ENCODE results near the gene LYRM4. TPM values are rescaled to one million over a fixed set of nuclear protein-coding genes. Genes with fewer than 3 reads are reported as not detected.

LYRM4 gene
- total RNA-seq, 1 donor: 16.6 TPM

DNA sequence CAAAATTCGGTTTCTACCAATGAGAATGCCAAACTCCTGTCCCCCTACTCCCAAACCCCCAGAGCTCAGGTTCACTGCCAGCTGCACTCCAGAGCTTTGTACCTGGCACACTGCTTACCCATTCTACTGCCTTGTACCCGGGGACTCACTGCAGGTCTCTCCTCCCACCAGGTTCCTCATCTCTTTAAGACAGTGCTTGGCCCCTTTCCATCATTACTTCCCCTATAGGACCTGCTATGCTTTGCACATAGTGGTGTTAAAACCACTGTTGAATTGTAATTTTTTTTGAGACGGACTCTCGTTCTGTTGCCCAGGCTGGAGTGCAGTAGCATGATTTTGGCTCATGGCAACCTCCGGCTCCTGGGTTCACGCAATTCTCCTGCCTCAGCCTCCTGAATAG lies 25.9 kb downstream of the LYRM4 start:
- no peak for DNase-seq (ENCODE audit: insufficient read length, low spot score, missing footprints)
- H3K36me3 ChIP-seq (ENCODE audit: insufficient read depth, low read length): no peaks in the 10 kb centered on the region
- no peaks in the 10 kb centered on the region for H3K9me3 ChIP-seq (ENCODE audit: low read depth, low read length)
- H2AFZ ChIP-seq (ENCODE audit: low read length): no peak overlapping the region
- no peak overlapping the region for H3K4me3 ChIP-seq (ENCODE audit: insufficient read depth, low read length)
- H3K4me2 ChIP-seq (ENCODE audit: insufficient read depth, low read length): no peak overlapping the region
- H4K20me1 ChIP-seq (ENCODE audit: insufficient read depth, low read length): peaks cover 2% of the 10 kb centered on the region
- no peaks in the 10 kb centered on the region for H3K27me3 ChIP-seq (ENCODE audit: insufficient read depth, low read length)
- TF ChIP-seq, protein P1, sequence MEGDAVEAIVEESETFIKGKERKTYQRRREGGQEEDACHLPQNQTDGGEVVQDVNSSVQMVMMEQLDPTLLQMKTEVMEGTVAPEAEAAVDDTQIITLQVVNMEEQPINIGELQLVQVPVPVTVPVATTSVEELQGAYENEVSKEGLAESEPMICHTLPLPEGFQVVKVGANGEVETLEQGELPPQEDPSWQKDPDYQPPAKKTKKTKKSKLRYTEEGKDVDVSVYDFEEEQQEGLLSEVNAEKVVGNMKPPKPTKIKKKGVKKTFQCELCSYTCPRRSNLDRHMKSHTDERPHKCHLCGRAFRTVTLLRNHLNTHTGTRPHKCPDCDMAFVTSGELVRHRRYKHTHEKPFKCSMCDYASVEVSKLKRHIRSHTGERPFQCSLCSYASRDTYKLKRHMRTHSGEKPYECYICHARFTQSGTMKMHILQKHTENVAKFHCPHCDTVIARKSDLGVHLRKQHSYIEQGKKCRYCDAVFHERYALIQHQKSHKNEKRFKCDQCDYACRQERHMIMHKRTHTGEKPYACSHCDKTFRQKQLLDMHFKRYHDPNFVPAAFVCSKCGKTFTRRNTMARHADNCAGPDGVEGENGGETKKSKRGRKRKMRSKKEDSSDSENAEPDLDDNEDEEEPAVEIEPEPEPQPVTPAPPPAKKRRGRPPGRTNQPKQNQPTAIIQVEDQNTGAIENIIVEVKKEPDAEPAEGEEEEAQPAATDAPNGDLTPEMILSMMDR (IDR thresholded peaks at IDR 0.05; ENCODE audit: extremely low read depth, low read depth, low read length): no peak
- peaks cover 14% of the 10 kb centered on the region for H3K4me1 ChIP-seq (ENCODE audit: insufficient read depth, low read length)
- H3K27ac ChIP-seq (ENCODE audit: low read depth, low read length): no peak overlapping the region
- H3K79me2 ChIP-seq (ENCODE audit: insufficient read depth, low read length): no peaks in the 10 kb centered on the region

GRCh38 chr6:5231289-5231688 lies 29.5 kb downstream of the LYRM4 start:
- no peaks in the 10 kb centered on the region for H3K9me3 ChIP-seq (ENCODE audit: low read depth, low read length)
- peaks cover 23% of the 10 kb centered on the region for H3K4me1 ChIP-seq (ENCODE audit: insufficient read depth, low read length)
- H3K36me3 ChIP-seq (ENCODE audit: insufficient read depth, low read length): no peaks in the 10 kb centered on the region
- H3K27me3 ChIP-seq (ENCODE audit: insufficient read depth, low read length): no peaks in the 10 kb centered on the region
- no peak overlapping the region for H2AFZ ChIP-seq (ENCODE audit: low read length)
- H4K20me1 ChIP-seq (ENCODE audit: insufficient read depth, low read length): no peaks in the 10 kb centered on the region
- no peak overlapping the region for H3K4me2 ChIP-seq (ENCODE audit: insufficient read depth, low read length)
- TF ChIP-seq, protein P1 (IDR thresholded peaks at IDR 0.05; ENCODE audit: extremely low read depth, low read depth, low read length): no peak
- no peak for DNase-seq (ENCODE audit: insufficient read length, low spot score, missing footprints)
- no peak overlapping the region for H3K4me3 ChIP-seq (ENCODE audit: insufficient read depth, low read length)
- H3K27ac ChIP-seq (ENCODE audit: low read depth, low read length): peak overlapping the region; percentile 66
- no peaks in the 10 kb centered on the region for H3K79me2 ChIP-seq (ENCODE audit: insufficient read depth, low read length)

- Histone ChIP-seq H3K36me3 (ENCODE audit: insufficient read depth, low read length) (no peaks in the 10 kb centered on the region), H4K20me1 (ENCODE audit: insufficient read depth, low read length) (no peaks in the 10 kb centered on the region), H3K4me1 (ENCODE audit: insufficient read depth, low read length) (peaks cover 23% of the 10 kb centered on the region), H3K27ac (ENCODE audit: low read depth, low read length) (peak overlapping the region; percentile 66), H3K4me3 (ENCODE audit: insufficient read depth, low read length) (no peak overlapping the region), H3K9me3 (ENCODE audit: low read depth, low read length) (no peaks in the 10 kb centered on the region), H3K4me2 (ENCODE audit: insufficient read depth, low read length) (peak overlapping the region; percentile 56), H3K79me2 (ENCODE audit: insufficient read depth, low read length) (no peaks in the 10 kb centered on the region), H2AFZ (ENCODE audit: low read length) (no peak overlapping the region), H3K27me3 (ENCODE audit: insufficient read depth, low read length) (no peaks in the 10 kb centered on the region)
- no peak for DNase-seq (ENCODE audit: insufficient read length, low spot score, missing footprints)
- TF ChIP-seq, protein P1 (IDR thresholded peaks at IDR 0.05; ENCODE audit: extremely low read depth, low read depth, low read length): no peak
Measured at GRCh38 chr6:5230081-5230480, 30.7 kb downstream of the LYRM4 start.

- no peak overlapping the region for H3K4me2 ChIP-seq (ENCODE audit: insufficient read depth, low read length)
- H3K27ac ChIP-seq (ENCODE audit: low read depth, low read length): peak overlapping the region; percentile 66
- no peaks in the 10 kb centered on the region for H3K79me2 ChIP-seq (ENCODE audit: insufficient read depth, low read length)
- no peaks in the 10 kb centered on the region for H3K9me3 ChIP-seq (ENCODE audit: low read depth, low read length)
- no peaks in the 10 kb centered on the region for H3K27me3 ChIP-seq (ENCODE audit: insufficient read depth, low read length)
- peaks cover 23% of the 10 kb centered on the region for H3K4me1 ChIP-seq (ENCODE audit: insufficient read depth, low read length)
- no peak overlapping the region for H2AFZ ChIP-seq (ENCODE audit: low read length)
- H3K4me3 ChIP-seq (ENCODE audit: insufficient read depth, low read length): no peak overlapping the region
- no peak for DNase-seq (ENCODE audit: insufficient read length, low spot score, missing footprints)
- H4K20me1 ChIP-seq (ENCODE audit: insufficient read depth, low read length): no peaks in the 10 kb centered on the region
- TF ChIP-seq, protein P1 (IDR thresholded peaks at IDR 0.05; ENCODE audit: extremely low read depth, low read depth, low read length): no peak
- no peaks in the 10 kb centered on the region for H3K36me3 ChIP-seq (ENCODE audit: insufficient read depth, low read length)
Measured at GRCh38 chr6:5229356-5229755, 31.4 kb downstream of the LYRM4 start.
